ENCODE results near the gene CABP4. TPM values are rescaled to one million over a fixed set of nuclear protein-coding genes. Genes with fewer than 3 reads are reported as not detected.

CABP4 gene
- total RNA-seq, 2 donors from 2014 or later, result 3.1 TPM; not detected in 1

DNA sequence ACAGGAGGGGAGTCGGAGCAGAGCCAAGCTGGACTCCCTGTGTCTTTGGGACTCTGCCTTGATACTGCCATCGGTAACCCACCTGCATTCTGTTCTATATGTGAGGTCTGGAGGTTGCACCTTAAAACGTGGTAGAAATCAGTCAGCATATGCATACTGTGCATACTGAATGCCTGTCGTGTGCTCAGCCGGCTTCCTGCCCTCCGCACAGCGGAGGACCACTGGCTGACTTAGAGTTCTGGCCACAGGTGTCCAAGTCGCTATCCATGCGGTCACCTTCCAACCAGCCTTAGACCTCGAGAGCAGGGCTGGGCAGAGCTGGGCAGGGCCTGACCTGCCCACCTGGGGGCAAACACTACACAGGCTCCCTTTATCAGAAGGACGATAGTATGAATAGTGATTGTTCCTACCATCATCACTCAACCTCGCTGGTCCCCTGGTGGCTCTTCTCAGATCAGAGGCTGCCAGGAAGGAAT lies 47.4 kb upstream of the CABP4 start:
- Histone ChIP-seq H3K9me3 (no peaks in the 10 kb centered on the region), H3K36me3 (replicated peaks in 1 of 2; ENCODE audit: insufficient read depth in 1 of 2, low read depth in 2 of 2) (no peaks in the 10 kb centered on the region), H3K27ac (no peak overlapping the region), H3K4me3 (no peak overlapping the region), H3K27me3 (no peaks in the 10 kb centered on the region), H3K4me1 (peaks cover 13% of the 10 kb centered on the region)
- DNase-seq (no peak), ATAC-seq (no peak)
- intact Hi-C loops (cut with DNase I), result no loop called here
- WGBS, 2 donors, result 46% methylated on average over 11 to 12 of the region's 12 CpGs
- TF ChIP-seq POLR2A (IDR thresholded peaks at IDR 0.05), result no peak

DNA sequence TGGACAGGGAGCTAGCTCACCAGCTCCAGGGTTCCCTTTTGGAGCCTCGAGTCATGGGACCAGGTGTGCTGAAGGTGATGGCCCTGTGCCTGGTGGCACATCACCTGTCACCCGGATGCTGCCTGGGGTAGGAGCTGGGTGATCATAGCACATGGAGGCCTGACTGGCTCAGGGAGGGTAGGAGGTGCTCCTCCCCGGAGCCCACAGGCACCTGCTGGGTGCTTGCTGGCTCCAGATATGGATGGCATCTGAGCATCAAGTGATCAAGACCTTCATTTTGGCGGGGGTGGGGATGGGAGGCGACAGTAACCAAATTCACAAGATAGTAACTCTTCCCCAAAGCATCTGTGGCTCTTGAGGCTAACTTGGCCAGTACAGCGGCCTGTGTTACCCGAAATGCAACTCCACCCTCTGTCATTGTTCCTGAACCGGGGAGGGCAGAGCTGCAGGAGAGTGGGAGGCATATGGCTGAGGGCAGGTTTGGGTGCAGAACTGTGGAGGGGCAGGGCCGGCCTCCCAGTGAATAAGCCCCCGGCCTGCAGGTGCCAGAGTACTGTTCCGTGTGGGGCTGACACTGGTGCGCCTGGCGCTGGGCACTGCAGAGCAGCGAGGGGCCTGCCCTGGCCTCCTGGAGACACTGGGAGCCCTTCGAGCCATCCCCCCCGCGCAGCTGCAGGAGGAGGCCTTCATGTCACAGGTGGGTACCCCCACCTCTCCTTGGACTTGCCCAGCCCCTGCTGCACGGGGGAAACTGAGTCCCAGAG lies 46.5 kb upstream of the CABP4 start:
- no peak overlapping the region for H3K4me3 ChIP-seq
- 48 to 49% methylated on average over 5 to 17 of the region's 18 CpGs for WGBS, 2 donors
- no peak overlapping the region for H3K27ac ChIP-seq
- H3K36me3 ChIP-seq (replicated peaks in 1 of 2; ENCODE audit: insufficient read depth in 1 of 2, low read depth in 2 of 2), result no peaks in the 10 kb centered on the region
- DNase-seq (no peak), ATAC-seq (no peak)
- peaks cover 15% of the 10 kb centered on the region for H3K4me1 ChIP-seq
- intact Hi-C loops (cut with DNase I), result no loop called here
- no peaks in the 10 kb centered on the region for H3K9me3 ChIP-seq
- TF ChIP-seq CTCF (IDR thresholded peaks at IDR 0.05) (no peak), POLR2A (IDR thresholded peaks at IDR 0.05) (no peak)
- H3K27me3 ChIP-seq, result no peaks in the 10 kb centered on the region

DNA sequence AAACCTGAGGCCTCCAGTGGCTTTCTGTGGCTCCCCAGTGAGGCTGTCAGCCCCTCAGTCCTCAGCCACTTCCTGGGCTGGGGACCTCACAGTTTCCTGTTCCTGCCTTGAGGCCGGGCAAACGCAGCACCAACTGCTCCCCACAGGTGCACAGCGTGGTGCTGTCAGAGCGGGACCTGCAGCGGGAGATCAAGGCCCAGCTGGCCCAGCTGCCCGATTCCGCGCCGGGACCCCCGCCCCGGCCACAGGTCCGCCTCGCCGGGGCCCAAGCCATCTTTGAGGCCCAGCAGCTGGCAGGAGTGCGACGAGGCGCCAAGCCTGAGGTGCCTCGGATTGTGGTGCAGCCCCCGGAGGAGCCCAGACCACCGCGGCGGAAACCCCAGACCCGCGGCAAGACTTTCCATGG lies 45.9 kb upstream of the CABP4 start:
- peaks cover 15% of the 10 kb centered on the region for H3K4me1 ChIP-seq
- no peaks in the 10 kb centered on the region for H3K36me3 ChIP-seq (replicated peaks in 1 of 2; ENCODE audit: insufficient read depth in 1 of 2, low read depth in 2 of 2)
- no peaks in the 10 kb centered on the region for H3K9me3 ChIP-seq
- ATAC-seq (no peak), DNase-seq (no peak)
- no peaks in the 10 kb centered on the region for H3K27me3 ChIP-seq
- TF ChIP-seq CTCF (IDR thresholded peaks at IDR 0.05), result no peak
- TF ChIP-seq POLR2A (IDR thresholded peaks at IDR 0.05), result no peak
- H3K27ac ChIP-seq, result no peak overlapping the region
- whole genome bisulfite sequencing, 2 donors, result 55 to 90% methylated on average over 4 to 21 of the region's 24 CpGs
- no peak overlapping the region for H3K4me3 ChIP-seq
- intact Hi-C loops (cut with DNase I), result no loop called here

DNA sequence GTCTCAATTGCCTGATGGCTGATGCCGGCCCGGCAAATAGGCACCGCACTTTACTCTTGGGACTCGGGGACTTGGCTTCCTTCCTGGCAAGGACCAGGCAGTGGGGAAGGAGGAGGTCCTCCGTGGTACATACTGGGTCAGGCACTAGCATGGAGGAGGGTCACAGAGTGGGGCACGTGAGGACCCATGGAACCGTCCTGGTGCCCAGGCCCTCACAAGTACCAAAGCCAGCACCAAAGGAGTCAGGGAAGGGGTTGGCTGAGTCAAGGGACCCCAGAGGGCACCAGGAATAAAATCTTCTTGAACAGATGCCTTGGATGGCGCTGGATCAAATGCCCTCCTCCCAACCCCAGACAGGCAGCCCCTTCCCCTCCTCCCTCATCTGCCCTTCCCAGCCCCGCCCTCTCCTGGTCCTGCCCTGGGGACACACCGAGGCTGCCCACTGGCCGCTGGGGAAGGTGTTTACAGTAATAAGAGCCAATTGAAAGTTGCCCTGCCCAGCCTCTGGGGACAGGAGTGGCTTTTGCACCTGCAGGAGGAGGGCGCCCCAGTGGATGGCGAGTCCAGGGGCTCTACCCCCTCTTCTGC lies 45.3 kb upstream of the CABP4 start:
- Histone ChIP-seq H3K9me3 (no peaks in the 10 kb centered on the region), H3K36me3 (replicated peaks in 1 of 2; ENCODE audit: insufficient read depth in 1 of 2, low read depth in 2 of 2) (no peaks in the 10 kb centered on the region), H3K4me1 (peaks cover 17% of the 10 kb centered on the region), H3K4me3 (no peak overlapping the region), H3K27me3 (no peaks in the 10 kb centered on the region), H3K27ac (no peak overlapping the region)
- intact Hi-C loops (cut with DNase I), result no loop called here
- TF ChIP-seq CTCF (IDR thresholded peaks at IDR 0.05) (peak in 1 of 7 experiments; percentile 16), POLR2A (IDR thresholded peaks at IDR 0.05) (no peak)
- 18 to 23% methylated on average over 4 to 12 of the region's 13 CpGs for WGBS, 2 donors
- ATAC-seq (peak; percentile 61), DNase-seq (peak; percentile 53 to 72 (median 68))

- no peak overlapping the region for H3K27ac ChIP-seq
- no peaks in the 10 kb centered on the region for H3K9me3 ChIP-seq
- no peaks in the 10 kb centered on the region for H3K36me3 ChIP-seq (replicated peaks in 1 of 2; ENCODE audit: insufficient read depth in 1 of 2, low read depth in 2 of 2)
- WGBS, 2 donors, result 33 to 50% methylated on average over 2 to 15 of the region's 15 CpGs
- DNase-seq (no peak), ATAC-seq (no peak)
- TF ChIP-seq CTCF (IDR thresholded peaks at IDR 0.05) (no peak), POLR2A (IDR thresholded peaks at IDR 0.05) (no peak)
- H3K27me3 ChIP-seq, result no peaks in the 10 kb centered on the region
- H3K4me3 ChIP-seq, result no peak overlapping the region
- peaks cover 22% of the 10 kb centered on the region for H3K4me1 ChIP-seq
- intact Hi-C loops (cut with DNase I), result no loop called here
Measured at GRCh38 chr11:67410369-67410831, 44.8 kb upstream of the CABP4 start.
